GM10266 (cell line): ENCODE results near the gene NRXN2.

ENCODE experiments used
- DNase-seq: peaks from one replicate; pipeline ENCODE4 v3.0.0; 2012; ENCODE audit errors: extremely low spot score
- CTCF ChIP-seq: IDR thresholded peaks from 2 replicates; pipeline ENCODE4 v1.5.1; 2012; ENCODE audit warnings: mild to moderate bottlenecking, low read depth; ENCODE audit not compliant: control insufficient read depth, insufficient read depth; ENCODE audit errors: missing control alignments

The NRXN2 gene

GRCh38 chr11:64644647-64645275 lies 78.2 kb downstream of the NRXN2 start:
- DNase-seq: no peak
- peak; percentile 40 for TF ChIP-seq CTCF

- no peak for TF ChIP-seq CTCF
- DNase-seq: no peak
These were observed 78.9 kb downstream of the NRXN2 start for GRCh38 chr11:64643920-64644646.

GRCh38 chr11:64643256-64643881 lies 79.6 kb downstream of the NRXN2 start:
- no peak for DNase-seq

GRCh38 chr11:64642871-64643255 lies 80.1 kb downstream of the NRXN2 start:
- no peak for DNase-seq
- TF ChIP-seq CTCF: no peak

More at GRCh38 chr11:64643256-64643881, 79.6 kb downstream of the NRXN2 start:
- TF ChIP-seq CTCF: no peak

GRCh38 chr11:64642418-64642735 lies 80.6 kb downstream of the NRXN2 start:
- TF ChIP-seq CTCF: no peak
- no peak for DNase-seq

GRCh38 chr11:64641596-64642417 lies 81.2 kb downstream of the NRXN2 start:
- TF ChIP-seq CTCF: no peak

More at GRCh38 chr11:64641596-64642417, 81.2 kb downstream of the NRXN2 start:
- DNase-seq: no peak
